Spleen (tissue), 11 donors: Measurements from ENCODE around the gene RAB10. TPM values are rescaled to one million over a fixed set of nuclear protein-coding genes. Genes with fewer than 3 reads are reported as not detected.

Source experiments
- DNase-seq: peaks from one replicate; pipeline ENCODE4 v3.0.0-alpha.2; 2020
- H3K27ac ChIP-seq, 8 donors: fragments of 200-600 bp; sonication (generic) in 7 of 8; 1 replicate in 4 of 8; 2 replicates in 4 of 8; pipeline versions ENCODE4 v1.5.0 to v1.8.0; 2016 to 2021; ENCODE audit warnings: inconsistent platforms in 4 of 8, mild to moderate bottlenecking in 4 of 8, moderate library complexity in 1 of 8
- H3K27me3 ChIP-seq, 7 donors: fragments of 200-600 bp; sonication (generic) in 6 of 7; replicated peaks in 1 of 7; 1 replicate in 4 of 7; 2 replicates in 3 of 7; pipeline versions ENCODE4 v1.5.0 to v1.8.0; 2016 to 2021; ENCODE audit warnings: inconsistent platforms in 3 of 7, mild to moderate bottlenecking in 1 of 7
- H3K36me3 ChIP-seq, 6 donors: fragments of 200-600 bp; sonication (generic) in 5 of 6; 1 replicate in 4 of 6; 2 replicates in 2 of 6; pipeline versions ENCODE4 v1.5.0 to v1.8.0; 2016 to 2021; ENCODE audit warnings: inconsistent platforms in 2 of 6
- H3K4me1 ChIP-seq, 6 donors: fragments of 200-600 bp; sonication (generic) in 5 of 6; 1 replicate in 3 of 6; 2 replicates in 3 of 6; pipeline versions ENCODE4 v1.5.0 to v1.8.0; 2016 to 2021; ENCODE audit warnings: inconsistent platforms in 3 of 6
- H3K4me3 ChIP-seq, 8 donors: fragments of 200-600 bp; sonication (generic) in 7 of 8; 1 replicate in 4 of 8; 2 replicates in 4 of 8; pipeline versions ENCODE4 v1.5.0 to v1.8.0; 2016 to 2021; ENCODE audit warnings: inconsistent platforms in 4 of 8, mild to moderate bottlenecking in 4 of 8, moderate library complexity in 2 of 8
- H3K9me3 ChIP-seq, 8 donors: fragments of 200-600 bp; sonication (generic) in 7 of 8; 1 replicate in 4 of 8; 2 replicates in 4 of 8; pipeline versions ENCODE4 v1.5.0 to v1.8.0; 2016 to 2021; ENCODE audit warnings: inconsistent platforms in 4 of 8
- CTCF ChIP-seq, 11 experiments: fragments of 200-600 bp in 7 of 11; fragments of 450-650 bp in 4 of 11; sonication (generic) in 4 of 11; IDR thresholded peaks in 8 of 11; conservative IDR thresholded peaks in 3 of 11; 1 replicate in 7 of 11; 2 replicates in 4 of 11; pipeline versions ENCODE4 v1.4.0 to v1.8.0; 2016 to 2021; ENCODE audit warnings: antibody characterized with exemption in 11 of 11, inconsistent platforms in 4 of 11, mild to moderate bottlenecking in 1 of 11
- POLR2A ChIP-seq, 3 donors: fragments of 450-650 bp; IDR thresholded peaks; one replicate each; pipeline ENCODE4 v1.5.1; 2017; ENCODE audit warnings: antibody characterized with exemption in 3 of 3, mild to moderate bottlenecking in 1 of 3
- POLR2AphosphoS5 ChIP-seq, 3 donors: sonication (generic); formaldehyde crosslinking; IDR thresholded peaks; one replicate each; pipeline ENCODE4 v1.5.1; 2017; ENCODE audit warnings: antibody characterized with exemption in 3 of 3
- WGBS, 5 donors: extraction: QIAGEN DNeasy Blood & Tissue Kit in 3 of 5; methylation state at CpG; one replicate each; pipeline versions ENCODE4 v1.1.5 to v1.1.7; 2013 to 2018; 5-methylcytosine and 5-hydroxymethylcytosine counted together
- intact Hi-C: fragments of 100-400 bp; cut with DNase I; formaldehyde crosslinking; loops from one replicate; pipeline ENCODE4 v1.15.0; 2023; ENCODE audit warnings: low total_unique reads
- polyA plus RNA-seq, 3 donors: library from polyadenylated mRNA; stranded (reverse); fragments of 200-250 nt; gene quantifications; one replicate each; pipeline ENCODE4 v1.2.1, GENCODE V29; 2013
- total RNA-seq, 7 donors: library from RNA; depleted of rRNA in 3 of 7; stranded (reverse); fragments of >200 nt in 3 of 7; fragmentation: NEBNext Ultra II Directional in 4 of 7; extraction: Animal tissue kit (Norgen Biotek cat#: 25700) in 4 of 7; gene quantifications; one replicate each; pipeline versions ENCODE4 v1.1.0 to v1.2.1, GENCODE V29; 2016 to 2021
- donor health status: healthy with polysubstance abuse.
- donor health status: DM: no; HTN: no; CAD: no; lungs with moderate emphysema.
- donor health status: DM: no; HTN: no; CAD: no.
- donor health status: Bipolar disorder and iron deficiency.
- donor health status: healthy.
- donor health status: DM: no; HTN: no; CAD: no.
- donor health status: DM: yes; HTN: yes; CAD: no.

The RAB10 gene
- total and polyA plus RNA-seq, 10 donors: 24.4 to 135 (median 106) TPM

- Histone ChIP-seq H3K27ac (peak overlapping the region in 7 of 8 donors; percentile 62 to 90 (median 85)), H3K27me3 (no peaks in the 10 kb centered on the region), H3K9me3 (no peaks in the 10 kb centered on the region), H3K4me3 (peak overlapping the region in 1 of 8 donors; percentile 44), H3K4me1 (peaks cover 11 to 64% (median 21%) of the 10 kb centered on the region in 6 donors), H3K36me3 (no peaks in the 10 kb centered on the region)
- DNase-seq: peak; percentile 81
- TF ChIP-seq CTCF (IDR thresholded peaks at IDR 0.05 in 8 of 11, conservative IDR thresholded peaks at IDR 0.05 in 3 of 11): peak in 1 of 11 experiments; percentile 13
- peak; percentile 47 to 69 (median 55) for TF ChIP-seq POLR2AphosphoS5 (IDR thresholded peaks at IDR 0.05)
- TF ChIP-seq POLR2A (IDR thresholded peaks at IDR 0.05): no peak
- intact Hi-C loops: no loop called here
- 51 to 62% (median 56%) methylated on average over 9 of the region's 9 CpGs for WGBS, 5 donors
Measured at GRCh38 chr2:26002632-26003310, 31.1 kb upstream of the RAB10 start.

GRCh38 chr2:26008095-26008494 lies 25.8 kb upstream of the RAB10 start:
- Histone ChIP-seq H3K9me3 (peaks cover 0 to 5% (median 0%) of the 10 kb centered on the region in 8 donors), H3K4me3 (peak overlapping the region in 1 of 8 donors; percentile 35), H3K27ac (peak overlapping the region in 7 of 8 donors; percentile 59 to 87 (median 76)), H3K4me1 (peaks cover 0 to 67% (median 18%) of the 10 kb centered on the region in 6 donors), H3K36me3 (no peaks in the 10 kb centered on the region), H3K27me3 (no peaks in the 10 kb centered on the region)
- intact Hi-C loops: no loop called here
- WGBS, 5 donors: 92 to 100% (median 98%) methylated on average over 1 of the region's 1 CpG
- TF ChIP-seq POLR2AphosphoS5 (IDR thresholded peaks at IDR 0.05) (no peak), CTCF (IDR thresholded peaks at IDR 0.05 in 8 of 11, conservative IDR thresholded peaks at IDR 0.05 in 3 of 11) (no peak), POLR2A (IDR thresholded peaks at IDR 0.05) (no peak)
- DNase-seq: no peak

- peaks cover 0 to 5% (median 0%) of the 10 kb centered on the region in 8 donors for H3K9me3 ChIP-seq
- no peaks in the 10 kb centered on the region for H3K27me3 ChIP-seq
- WGBS, 5 donors: 21 to 48% (median 32%) methylated on average over 2 of the region's 2 CpGs
- TF ChIP-seq POLR2AphosphoS5 (IDR thresholded peaks at IDR 0.05) (peak in 1 of 3 donors; percentile 75), POLR2A (IDR thresholded peaks at IDR 0.05) (no peak), CTCF (IDR thresholded peaks at IDR 0.05 in 8 of 11, conservative IDR thresholded peaks at IDR 0.05 in 3 of 11) (peak in 1 of 11 experiments; percentile 18)
- peak overlapping the region in 7 of 8 donors; percentile 59 to 87 (median 76) for H3K27ac ChIP-seq
- peak; percentile 84 for DNase-seq
- no peaks in the 10 kb centered on the region for H3K36me3 ChIP-seq
- intact Hi-C loops: no loop called here
- H3K4me1 ChIP-seq: peaks cover 0 to 62% (median 17%) of the 10 kb centered on the region in 6 donors
- H3K4me3 ChIP-seq: peak overlapping the region in 1 of 8 donors; percentile 35
Measured at GRCh38 chr2:26008851-26009566, 24.9 kb upstream of the RAB10 start.

GRCh38 chr2:26009567-26009963 lies 24.3 kb upstream of the RAB10 start:
- H3K36me3 ChIP-seq: no peaks in the 10 kb centered on the region
- peaks cover 0 to 62% (median 17%) of the 10 kb centered on the region in 6 donors for H3K4me1 ChIP-seq
- peak overlapping the region in 1 of 8 donors; percentile 35 for H3K4me3 ChIP-seq
- H3K27me3 ChIP-seq: no peaks in the 10 kb centered on the region
- DNase-seq: no peak
- WGBS, 5 donors: 72 to 86% (median 81%) methylated on average over 2 of the region's 2 CpGs
- intact Hi-C loops: no loop called here
- no peak for TF ChIP-seq CTCF (IDR thresholded peaks at IDR 0.05 in 8 of 11, conservative IDR thresholded peaks at IDR 0.05 in 3 of 11)
- no peak for TF ChIP-seq POLR2A (IDR thresholded peaks at IDR 0.05)
- no peak for TF ChIP-seq POLR2AphosphoS5 (IDR thresholded peaks at IDR 0.05)
- peaks cover 0 to 5% (median 0%) of the 10 kb centered on the region in 8 donors for H3K9me3 ChIP-seq
- H3K27ac ChIP-seq: peak overlapping the region in 7 of 8 donors; percentile 59 to 87 (median 76)
